OCI-LY7 (cell line): ENCODE results near the gene EEF1AKMT1. TPM values are rescaled to one million over a fixed set of nuclear protein-coding genes. Genes with fewer than 3 reads are reported as not detected.

Experiments used
- BruUV-seq: library from RNA; stranded (reverse); fragments of 400-500 nt; replicated peaks from 2 replicates; lab custom pipeline; 2021; lab: Mats Ljungman, UMichigan
- CTCF ChIA-PET: fragments of 300-600 bp; sonication (Branson Sonifier 250); formaldehyde crosslinking; loops from one replicate; lab custom pipeline; 2022; ENCODE audit warnings: antibody characterized with exemption; ENCODE audit not compliant: unreplicated experiment; lab: Charles Lee
- POLR2A ChIA-PET: fragments of 300-600 bp; sonication (Branson Sonifier 250); formaldehyde crosslinking; loops from one replicate; lab custom pipeline; 2022; ENCODE audit warnings: antibody characterized with exemption; lab: Charles Lee
- DNase-seq: peaks from one replicate; pipeline ENCODE4 v3.0.0-alpha.2; 2015; ENCODE audit warnings: low spot score
- H2AFZ ChIP-seq: fragments of 200-600 bp; sonication (generic), shearing (Covaris generic); 2 replicates; pipeline ENCODE4 v1.6.1; 2014; ENCODE audit warnings: mild to moderate bottlenecking, antibody characterized with exemption, low read length, moderate library complexity
- H3K27ac ChIP-seq: fragments of 200-600 bp; sonication (generic); 2 replicates; pipeline ENCODE4 v1.5.1; 2014; ENCODE audit warnings: mixed run types, low read depth, mild to moderate bottlenecking, moderate library complexity, low read length, inconsistent platforms; ENCODE audit not compliant: poor library complexity, severe bottlenecking
- H3K36me3 ChIP-seq: fragments of 200-600 bp; sonication (generic); 2 replicates; pipeline ENCODE4 v1.6.1; 2014; ENCODE audit warnings: mild to moderate bottlenecking, antibody characterized with exemption, low read length, moderate library complexity, mixed read lengths; ENCODE audit not compliant: insufficient read depth
- H3K4me1 ChIP-seq: fragments of 200-600 bp; sonication (generic); 2 replicates; pipeline ENCODE4 v1.5.1; 2014; ENCODE audit warnings: mild to moderate bottlenecking, low read length; ENCODE audit not compliant: insufficient read depth, poor library complexity, severe bottlenecking
- H3K4me2 ChIP-seq: fragments of 200-600 bp; sonication (generic); 2 replicates; pipeline ENCODE4 v1.6.1; 2014; ENCODE audit warnings: mild to moderate bottlenecking, low read length
- H3K4me3 ChIP-seq: fragments of 200-600 bp; sonication (generic); 2 replicates; pipeline ENCODE4 v1.5.1; 2014; ENCODE audit warnings: mild to moderate bottlenecking, low read depth, low read length; ENCODE audit not compliant: poor library complexity, severe bottlenecking
- H3K79me2 ChIP-seq: fragments of 200-600 bp; sonication (generic); 2 replicates; pipeline ENCODE4 v1.6.1; 2016; ENCODE audit warnings: low read depth, mild to moderate bottlenecking, low read length, moderate library complexity, mixed read lengths; ENCODE audit not compliant: insufficient read depth
- H3K9me2 ChIP-seq: fragments of 200-600 bp; sonication (generic); 2 replicates; pipeline ENCODE4 v1.6.1; 2016; ENCODE audit warnings: mild to moderate bottlenecking, low read length, mixed read lengths; ENCODE audit not compliant: insufficient read depth
- H3K9me3 ChIP-seq: fragments of 200-600 bp; sonication (generic); 2 replicates; pipeline ENCODE4 v1.6.1; 2014; ENCODE audit warnings: mild to moderate bottlenecking, mixed run types, low read length, mixed read lengths
- H4K20me1 ChIP-seq: fragments of 200-600 bp; sonication (generic); 2 replicates; pipeline ENCODE4 v1.6.1; 2014; ENCODE audit warnings: mild to moderate bottlenecking, antibody characterized with exemption, low read length, moderate library complexity, mixed read lengths; ENCODE audit not compliant: insufficient read depth
- EZH2phosphoT487 ChIP-seq: fragments of 200-600 bp; sonication (generic); IDR thresholded peaks from 2 replicates; pipeline ENCODE4 v1.6.1; 2018; ENCODE audit warnings: low read depth, borderline replicate concordance, mild to moderate bottlenecking, mixed run types, antibody characterized with exemption, low read length, moderate library complexity, mixed read lengths
- intact Hi-C: fragments of 100-400 bp; cut with micrococcal nuclease; formaldehyde crosslinking; loops from one replicate; pipeline ENCODE4 v1.10.0; 2022; ENCODE audit not compliant: unreplicated experiment
- total RNA-seq, 2 experiments: library from RNA; depleted of rRNA in 1 of 2; stranded (reverse); fragments of >200 nt in 1 of 2; shearing (Covaris generic) in 1 of 2; gene quantifications; 2 replicates each; pipeline ENCODE4 v1.2.3, GENCODE V29; 2014 to 2022
- TF ChIP-seq, protein P1 (sequence below): fragments of 200-600 bp; sonication (generic); conservative IDR thresholded peaks from 2 replicates; pipeline ENCODE4 v1.5.1; 2014; ENCODE audit warnings: mild to moderate bottlenecking, antibody characterized with exemption, low read length, moderate library complexity, mixed read lengths

Gene EEF1AKMT1
- total RNA-seq, 2 experiments from 2014 or later, result 1.5 to 2.5 TPM

DNA sequence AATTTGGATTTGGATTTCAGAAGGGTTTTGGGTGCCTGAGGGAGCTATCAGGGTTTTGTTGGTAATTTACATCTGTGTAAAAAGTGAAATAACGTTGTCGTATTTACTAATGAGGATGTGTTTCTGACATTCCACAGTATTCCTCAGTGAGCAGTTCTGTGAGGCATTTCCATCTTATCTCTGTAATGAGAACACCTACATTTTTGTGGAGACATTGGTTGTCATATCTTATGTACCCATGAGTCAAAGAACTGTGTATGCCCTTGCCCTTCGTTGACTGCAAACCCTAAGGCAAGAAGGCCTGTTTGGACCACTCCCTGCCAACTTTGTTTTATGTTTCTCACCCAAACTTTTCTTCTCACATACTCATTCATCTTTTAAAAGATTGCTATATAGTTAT, 84.5 kb downstream of the EEF1AKMT1 start:
- Histone ChIP-seq H3K27ac (no peak overlapping the region), H3K9me3 (no peaks in the 10 kb centered on the region), H2AFZ (no peak overlapping the region), H3K4me2 (no peak overlapping the region), H4K20me1 (no peaks in the 10 kb centered on the region), H3K4me1 (no peaks in the 10 kb centered on the region), H3K9me2 (no peaks in the 10 kb centered on the region), H3K79me2 (no peaks in the 10 kb centered on the region), H3K36me3 (no peaks in the 10 kb centered on the region), H3K4me3 (no peak overlapping the region)
- ChIA-PET POLR2A (interaction anchor here (1.1 kb wide), 1 partner anchor 10 kb away, joined by 3 read pairs; no protein-coding TSS in a partner anchor), CTCF (no interaction called here)
- TF ChIP-seq EZH2phosphoT487, result no peak
- TF ChIP-seq, protein P1, sequence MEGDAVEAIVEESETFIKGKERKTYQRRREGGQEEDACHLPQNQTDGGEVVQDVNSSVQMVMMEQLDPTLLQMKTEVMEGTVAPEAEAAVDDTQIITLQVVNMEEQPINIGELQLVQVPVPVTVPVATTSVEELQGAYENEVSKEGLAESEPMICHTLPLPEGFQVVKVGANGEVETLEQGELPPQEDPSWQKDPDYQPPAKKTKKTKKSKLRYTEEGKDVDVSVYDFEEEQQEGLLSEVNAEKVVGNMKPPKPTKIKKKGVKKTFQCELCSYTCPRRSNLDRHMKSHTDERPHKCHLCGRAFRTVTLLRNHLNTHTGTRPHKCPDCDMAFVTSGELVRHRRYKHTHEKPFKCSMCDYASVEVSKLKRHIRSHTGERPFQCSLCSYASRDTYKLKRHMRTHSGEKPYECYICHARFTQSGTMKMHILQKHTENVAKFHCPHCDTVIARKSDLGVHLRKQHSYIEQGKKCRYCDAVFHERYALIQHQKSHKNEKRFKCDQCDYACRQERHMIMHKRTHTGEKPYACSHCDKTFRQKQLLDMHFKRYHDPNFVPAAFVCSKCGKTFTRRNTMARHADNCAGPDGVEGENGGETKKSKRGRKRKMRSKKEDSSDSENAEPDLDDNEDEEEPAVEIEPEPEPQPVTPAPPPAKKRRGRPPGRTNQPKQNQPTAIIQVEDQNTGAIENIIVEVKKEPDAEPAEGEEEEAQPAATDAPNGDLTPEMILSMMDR, result no peak
- DNase-seq, result no peak
- no TSS peak for BruUV-seq
- intact Hi-C loops, result no loop called here

DNA sequence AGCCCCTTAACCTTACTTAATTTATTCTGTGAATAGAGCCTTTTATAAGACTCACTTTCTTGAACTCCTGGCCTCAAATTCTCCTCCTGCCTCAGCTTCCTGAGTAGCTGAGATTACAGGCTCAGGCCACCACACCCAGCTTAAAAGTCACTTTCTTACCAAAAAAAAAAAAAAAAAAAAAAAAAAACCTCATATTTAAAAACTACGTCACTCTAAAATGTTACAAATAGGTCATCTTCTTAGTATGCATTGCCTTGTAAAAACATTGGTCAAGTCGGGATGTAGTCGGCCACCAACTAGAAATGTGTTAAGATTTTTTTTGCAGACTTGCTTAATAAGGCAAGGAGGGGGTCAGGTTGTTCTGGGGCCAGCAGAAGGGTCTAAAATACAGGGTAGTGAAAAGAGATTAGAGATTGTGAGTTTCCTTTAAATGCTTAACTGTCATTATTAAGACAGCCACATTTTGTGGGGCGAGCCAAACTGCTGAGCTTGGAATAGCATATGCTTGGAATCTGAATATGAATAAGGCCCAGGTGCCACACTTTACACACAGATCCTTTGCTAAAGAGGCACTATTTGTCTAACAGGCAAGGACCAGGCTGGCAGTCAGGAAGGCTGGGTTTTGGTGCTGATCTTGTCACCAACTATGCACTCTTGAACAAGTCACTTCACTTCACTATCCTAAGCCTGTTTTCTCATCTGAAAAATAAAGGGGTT, 86.7 kb downstream of the EEF1AKMT1 start:
- TF ChIP-seq, protein P1, result no peak
- TF ChIP-seq EZH2phosphoT487, result no peak
- no peak overlapping the region for H3K4me2 ChIP-seq
- H2AFZ ChIP-seq, result no peak overlapping the region
- no peaks in the 10 kb centered on the region for H4K20me1 ChIP-seq
- H3K9me3 ChIP-seq, result no peaks in the 10 kb centered on the region
- no peaks in the 10 kb centered on the region for H3K4me1 ChIP-seq
- no peaks in the 10 kb centered on the region for H3K9me2 ChIP-seq
- no peak overlapping the region for H3K27ac ChIP-seq
- H3K36me3 ChIP-seq, result no peaks in the 10 kb centered on the region
- POLR2A ChIA-PET, result interaction anchor here (0.6 kb wide), 1 partner anchor 1753 kb away, joined by 6 read pairs; no protein-coding TSS in a partner anchor
- no peak for DNase-seq
- CTCF ChIA-PET, result no interaction called here
- no peak overlapping the region for H3K4me3 ChIP-seq
- BruUV-seq, result no TSS peak
- H3K79me2 ChIP-seq, result no peaks in the 10 kb centered on the region
- intact Hi-C loops, result no loop called here

DNA sequence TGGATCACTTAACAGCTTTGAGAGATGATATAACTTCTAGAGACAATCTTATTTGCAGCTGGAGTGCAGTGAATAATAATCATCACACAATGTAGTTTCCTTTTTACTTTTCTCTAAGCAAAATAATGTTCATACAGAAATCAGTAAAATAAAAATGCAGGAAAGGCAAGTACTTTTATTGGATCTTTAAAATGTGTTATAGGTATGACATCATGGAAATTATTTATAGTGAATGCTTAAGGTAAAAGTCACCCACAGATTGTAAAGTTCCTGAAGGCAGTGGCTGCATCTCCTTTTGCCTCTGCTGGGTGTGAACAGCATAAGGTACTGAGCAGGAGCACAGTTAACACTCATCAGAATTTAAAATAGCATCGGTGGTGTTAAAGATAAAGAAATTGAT, 87.6 kb downstream of the EEF1AKMT1 start:
- CTCF ChIA-PET, result no interaction called here

More for the DNA sequence above, 87.6 kb downstream of the EEF1AKMT1 start:
- POLR2A ChIA-PET, result interaction anchor here (0.6 to 0.8 kb wide), 2 partner anchors 249 to 1752 kb away, joined by 3 to 6 read pairs; no protein-coding TSS in a partner anchor
- Histone ChIP-seq H3K79me2 (no peaks in the 10 kb centered on the region), H3K9me2 (no peaks in the 10 kb centered on the region), H2AFZ (no peak overlapping the region), H3K27ac (no peak overlapping the region), H3K4me3 (no peak overlapping the region), H3K4me1 (no peaks in the 10 kb centered on the region), H3K4me2 (no peak overlapping the region), H3K9me3 (no peaks in the 10 kb centered on the region), H4K20me1 (no peaks in the 10 kb centered on the region), H3K36me3 (no peaks in the 10 kb centered on the region)
- no TSS peak for BruUV-seq
- DNase-seq, result no peak
- TF ChIP-seq, protein P1, result no peak
- no peak for TF ChIP-seq EZH2phosphoT487
- intact Hi-C loops, result no loop called here
